RWPE1 (cell line): ENCODE results near the gene SNRPA1.

Experiments used
- CTCF ChIA-PET: fragments of 350-600 bp; sonication (Branson Sonifier 250); formaldehyde crosslinking; extraction: SDS; loops from one replicate; lab custom pipeline; 2021; lab: Yijun Ruan, JAX
- POLR2A ChIA-PET: fragments of 400-600 bp; formaldehyde crosslinking; extraction: SDS; loops from one replicate; lab custom pipeline; 2020; ENCODE audit warnings: antibody characterized with exemption; ENCODE audit not compliant: low non-redundant PET; lab: Yijun Ruan, JAX
- DNase-seq: peaks from one replicate; pipeline ENCODE4 v3.0.0; 2012; ENCODE audit warnings: low spot score
- H3K27ac ChIP-seq: fragments of 450-650 bp; 2 replicates; pipeline ENCODE4 v1.5.1; 2017
- CTCF ChIP-seq: fragments of 450-650 bp; conservative IDR thresholded peaks from 2 replicates; pipeline ENCODE4 v1.5.1; 2017; ENCODE audit warnings: low read depth, mild to moderate bottlenecking

Gene SNRPA1

GRCh38 chr15:101314336-101315125 is 19.5 kb upstream of the SNRPA1 start:
- POLR2A ChIA-PET = no interaction called here

GRCh38 chr15:101313041-101313761 is 18.2 kb upstream of the SNRPA1 start:
- H3K27ac ChIP-seq = no peak overlapping the region
- no peak for TF ChIP-seq CTCF
- ChIA-PET POLR2A (no interaction called here), CTCF (interaction anchor here (0.7 kb wide), 1 partner anchor 25 kb away, joined by 5 read pairs; no protein-coding TSS in a partner anchor)
- DNase-seq = no peak

More at GRCh38 chr15:101314336-101315125, 19.5 kb upstream of the SNRPA1 start:
- H3K27ac ChIP-seq = no peak overlapping the region
- no peak for DNase-seq
- CTCF ChIA-PET = interaction anchor here (0.7 kb wide), 1 partner anchor 33 kb away, joined by 5 read pairs; no protein-coding TSS in a partner anchor
- TF ChIP-seq CTCF = no peak

- no peak overlapping the region for H3K27ac ChIP-seq
- POLR2A ChIA-PET = no interaction called here
- no peak for DNase-seq
- CTCF ChIA-PET = interaction anchor here (0.6 to 0.7 kb wide), 2 partner anchors 35 to 306 kb away, joined by 3 read pairs; no protein-coding TSS in a partner anchor
- no peak for TF ChIP-seq CTCF
Observed at GRCh38 chr15:101310508-101310907, 15.5 kb upstream of the SNRPA1 start.

- no peak for DNase-seq
- H3K27ac ChIP-seq = no peak overlapping the region
- POLR2A ChIA-PET = no interaction called here
- no peak for TF ChIP-seq CTCF
- CTCF ChIA-PET = interaction anchor here (0.6 kb wide), 1 partner anchor 34 kb away, joined by 3 read pairs; no protein-coding TSS in a partner anchor
Observed at GRCh38 chr15:101310161-101310480, 15.1 kb upstream of the SNRPA1 start.

DNA sequence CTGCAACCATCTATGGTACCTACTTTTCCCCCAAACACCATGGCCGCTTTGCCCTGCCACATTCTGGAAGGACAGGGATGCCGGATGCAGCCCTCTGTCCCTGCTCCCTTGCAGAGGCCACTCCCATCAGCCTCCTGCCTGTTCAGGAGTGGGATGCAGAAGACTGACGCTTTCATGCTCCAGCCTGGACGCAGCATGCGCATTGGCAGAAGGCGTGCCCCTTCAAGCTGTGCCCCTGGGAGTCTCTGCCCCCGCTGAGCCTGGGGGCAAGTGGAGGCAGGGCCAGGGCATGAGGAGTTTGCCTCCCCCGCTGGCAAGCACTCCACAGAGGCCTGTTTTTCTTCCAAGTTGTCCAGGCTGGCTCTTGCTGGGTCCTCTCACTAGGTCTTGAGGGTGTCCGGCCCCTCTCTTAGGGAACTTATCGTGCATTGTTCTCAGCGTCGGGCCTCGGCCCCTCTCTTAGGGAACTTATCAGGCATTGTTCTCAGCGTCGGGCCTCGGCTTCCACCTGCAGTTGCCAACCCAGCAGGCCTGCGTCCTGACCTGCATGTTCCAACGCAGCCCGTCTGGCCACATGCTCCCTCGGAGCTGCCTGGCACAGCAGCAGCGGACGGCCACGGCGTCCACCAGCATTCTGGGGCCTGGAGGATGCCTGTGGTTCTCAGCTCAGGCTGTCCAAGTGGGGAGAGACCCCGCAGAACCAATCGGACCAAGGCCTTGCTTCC is 14.6 kb upstream of the SNRPA1 start:
- no peak for DNase-seq
- ChIA-PET CTCF (interaction anchor here (0.6 kb wide), 1 partner anchor 34 kb away, joined by 3 read pairs; no protein-coding TSS in a partner anchor), POLR2A (no interaction called here)
- TF ChIP-seq CTCF = no peak
- no peak overlapping the region for H3K27ac ChIP-seq
